ENCODE results near the gene RAF1. TPM values are rescaled to one million over a fixed set of nuclear protein-coding genes. Genes with fewer than 3 reads are reported as not detected.

Gene RAF1
- total RNA-seq, 1 donor from 2014 or later = 85.0 TPM

DNA sequence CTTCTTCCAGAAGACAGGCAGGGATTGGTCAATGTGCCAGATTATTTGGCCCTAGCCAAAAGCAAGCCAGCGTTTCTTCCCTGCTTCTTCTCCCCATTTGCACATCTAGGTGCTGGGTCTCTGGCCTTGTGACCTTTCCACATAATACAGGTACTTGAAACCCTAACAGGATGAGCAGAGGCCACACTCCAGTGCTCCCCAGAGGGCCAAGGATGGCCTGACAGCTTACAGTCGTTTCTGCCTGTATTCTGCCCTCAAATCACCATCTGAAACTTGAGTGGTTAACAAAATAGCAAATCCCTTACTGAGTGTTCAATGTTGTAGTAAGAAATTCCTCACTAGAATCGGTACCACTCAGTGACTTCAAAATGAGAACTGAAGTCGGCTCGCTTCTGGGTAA lies 77.9 kb downstream of the RAF1 start:
- Mint-ChIP-seq H3K9me3 (ENCODE audit: low read depth) (no peaks in the 10 kb centered on the region), H3K4me1 (ENCODE audit: low read depth) (peaks cover 11% of the 10 kb centered on the region), H3K4me3 (ENCODE audit: unreplicated experiment) (no peak overlapping the region), H3K36me3 (ENCODE audit: low read depth) (peaks cover 30% of the 10 kb centered on the region), H3K27me3 (ENCODE audit: low read depth) (no peaks in the 10 kb centered on the region), H3K27ac (ENCODE audit: unreplicated experiment) (no peak overlapping the region)
- DNase-seq (ENCODE audit: low spot score) = no peak
- TF ChIP-seq, protein P1, sequence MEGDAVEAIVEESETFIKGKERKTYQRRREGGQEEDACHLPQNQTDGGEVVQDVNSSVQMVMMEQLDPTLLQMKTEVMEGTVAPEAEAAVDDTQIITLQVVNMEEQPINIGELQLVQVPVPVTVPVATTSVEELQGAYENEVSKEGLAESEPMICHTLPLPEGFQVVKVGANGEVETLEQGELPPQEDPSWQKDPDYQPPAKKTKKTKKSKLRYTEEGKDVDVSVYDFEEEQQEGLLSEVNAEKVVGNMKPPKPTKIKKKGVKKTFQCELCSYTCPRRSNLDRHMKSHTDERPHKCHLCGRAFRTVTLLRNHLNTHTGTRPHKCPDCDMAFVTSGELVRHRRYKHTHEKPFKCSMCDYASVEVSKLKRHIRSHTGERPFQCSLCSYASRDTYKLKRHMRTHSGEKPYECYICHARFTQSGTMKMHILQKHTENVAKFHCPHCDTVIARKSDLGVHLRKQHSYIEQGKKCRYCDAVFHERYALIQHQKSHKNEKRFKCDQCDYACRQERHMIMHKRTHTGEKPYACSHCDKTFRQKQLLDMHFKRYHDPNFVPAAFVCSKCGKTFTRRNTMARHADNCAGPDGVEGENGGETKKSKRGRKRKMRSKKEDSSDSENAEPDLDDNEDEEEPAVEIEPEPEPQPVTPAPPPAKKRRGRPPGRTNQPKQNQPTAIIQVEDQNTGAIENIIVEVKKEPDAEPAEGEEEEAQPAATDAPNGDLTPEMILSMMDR (IDR thresholded peaks at IDR 0.05) = no peak

DNA sequence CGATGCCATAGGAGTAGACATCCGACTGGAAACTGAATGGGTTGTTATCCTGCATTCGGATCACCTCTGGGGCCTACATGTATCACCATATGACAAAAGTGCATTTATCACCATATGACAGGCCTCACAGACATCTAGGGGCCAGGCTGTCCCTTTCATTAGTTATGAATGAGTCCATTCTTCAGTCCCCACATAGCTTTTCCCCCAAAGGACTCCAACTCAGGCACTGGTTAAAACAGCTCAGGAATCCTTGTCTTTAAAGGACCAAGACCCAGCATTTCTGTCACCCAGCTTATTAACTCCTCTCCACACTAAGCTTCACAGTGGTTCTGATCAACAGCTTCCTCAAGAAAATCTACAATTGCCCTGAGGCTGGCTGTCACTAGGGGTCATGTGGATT lies 78.7 kb downstream of the RAF1 start:
- TF ChIP-seq, protein P1 (IDR thresholded peaks at IDR 0.05) = no peak
- no peak overlapping the region for H3K4me3 Mint-ChIP-seq (ENCODE audit: unreplicated experiment)
- H3K9me3 Mint-ChIP-seq (ENCODE audit: low read depth) = no peaks in the 10 kb centered on the region
- DNase-seq (ENCODE audit: low spot score) = no peak
- H3K4me1 Mint-ChIP-seq (ENCODE audit: low read depth) = peaks cover 11% of the 10 kb centered on the region
- no peaks in the 10 kb centered on the region for H3K27me3 Mint-ChIP-seq (ENCODE audit: low read depth)
- H3K27ac Mint-ChIP-seq (ENCODE audit: unreplicated experiment) = peak overlapping the region; percentile 74
- peaks cover 30% of the 10 kb centered on the region for H3K36me3 Mint-ChIP-seq (ENCODE audit: low read depth)

DNA sequence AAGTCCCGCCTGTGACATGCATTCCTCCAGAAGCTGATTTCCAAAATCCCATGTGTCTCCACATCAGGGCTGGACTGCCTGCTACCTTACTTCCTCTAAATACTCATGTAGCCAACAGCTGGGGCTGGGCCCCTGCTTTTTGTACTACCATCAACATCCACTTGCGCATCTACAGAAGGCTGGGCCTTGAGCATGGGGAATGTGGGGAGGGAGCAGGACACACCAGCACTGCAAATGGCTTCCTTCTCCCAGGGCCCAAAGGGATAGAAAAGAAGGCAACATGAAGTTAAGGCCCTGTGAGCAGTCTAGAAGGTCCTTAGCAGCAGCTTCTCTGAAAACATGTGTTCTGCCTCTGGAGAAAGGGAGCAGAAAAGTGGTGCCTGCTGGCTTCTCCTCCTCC lies 79.8 kb downstream of the RAF1 start:
- H3K4me1 Mint-ChIP-seq (ENCODE audit: low read depth) = peaks cover 15% of the 10 kb centered on the region
- no peaks in the 10 kb centered on the region for H3K27me3 Mint-ChIP-seq (ENCODE audit: low read depth)
- no peaks in the 10 kb centered on the region for H3K9me3 Mint-ChIP-seq (ENCODE audit: low read depth)
- H3K4me3 Mint-ChIP-seq (ENCODE audit: unreplicated experiment) = no peak overlapping the region
- no peak for DNase-seq (ENCODE audit: low spot score)
- H3K36me3 Mint-ChIP-seq (ENCODE audit: low read depth) = peaks cover 29% of the 10 kb centered on the region
- TF ChIP-seq, protein P1 (IDR thresholded peaks at IDR 0.05) = no peak
- H3K27ac Mint-ChIP-seq (ENCODE audit: unreplicated experiment) = no peak overlapping the region

DNA sequence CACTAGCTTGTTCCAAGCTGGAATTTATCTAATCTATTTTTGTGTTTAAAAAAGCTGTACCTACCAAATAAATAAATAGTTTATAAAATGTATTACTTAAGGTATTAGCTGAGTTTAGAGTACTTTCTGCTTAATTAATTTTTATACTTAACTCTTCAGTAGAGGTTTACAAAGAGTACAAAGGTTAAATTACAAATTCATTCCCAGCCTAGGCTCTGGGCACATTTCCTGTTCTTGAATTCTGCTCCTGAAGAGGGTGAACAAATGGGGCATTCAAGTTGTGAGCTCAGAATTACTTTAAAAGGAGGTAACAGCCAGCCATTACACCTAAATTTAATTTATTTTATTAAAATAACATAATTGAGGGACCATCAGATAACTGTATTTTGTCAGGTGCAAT lies 80.6 kb downstream of the RAF1 start:
- no peaks in the 10 kb centered on the region for H3K27me3 Mint-ChIP-seq (ENCODE audit: low read depth)
- no peak for DNase-seq (ENCODE audit: low spot score)
- H3K9me3 Mint-ChIP-seq (ENCODE audit: low read depth) = no peaks in the 10 kb centered on the region
- H3K4me1 Mint-ChIP-seq (ENCODE audit: low read depth) = peaks cover 8% of the 10 kb centered on the region
- TF ChIP-seq, protein P1 (IDR thresholded peaks at IDR 0.05) = no peak
- no peak overlapping the region for H3K27ac Mint-ChIP-seq (ENCODE audit: unreplicated experiment)
- no peak overlapping the region for H3K4me3 Mint-ChIP-seq (ENCODE audit: unreplicated experiment)
- peaks cover 26% of the 10 kb centered on the region for H3K36me3 Mint-ChIP-seq (ENCODE audit: low read depth)

DNA sequence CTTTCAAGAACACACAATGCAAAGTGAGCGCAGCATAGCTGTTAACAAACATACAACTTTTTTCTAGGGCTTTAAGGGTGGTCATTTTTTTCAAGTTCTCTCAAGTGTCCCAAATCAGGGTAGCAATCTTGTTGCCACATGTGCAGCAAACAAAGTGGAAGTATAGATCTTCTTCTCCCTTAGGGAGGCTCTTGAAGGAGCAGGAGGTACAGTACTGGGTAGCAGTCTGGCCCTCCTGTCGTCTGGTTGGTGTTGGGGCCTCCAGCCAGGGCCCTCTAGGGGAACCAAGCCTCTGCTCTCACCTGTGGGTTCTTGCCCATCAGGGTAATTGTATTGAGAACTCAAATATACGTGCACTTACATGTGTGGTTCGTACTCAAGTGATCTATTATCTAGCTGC lies 81.2 kb downstream of the RAF1 start:
- H3K27ac Mint-ChIP-seq (ENCODE audit: unreplicated experiment) = no peak overlapping the region
- no peak overlapping the region for H3K4me3 Mint-ChIP-seq (ENCODE audit: unreplicated experiment)

More for the DNA sequence above, 81.2 kb downstream of the RAF1 start:
- DNase-seq (ENCODE audit: low spot score) = no peak
- Mint-ChIP-seq H3K4me1 (ENCODE audit: low read depth) (peaks cover 4% of the 10 kb centered on the region), H3K27me3 (ENCODE audit: low read depth) (no peaks in the 10 kb centered on the region), H3K9me3 (ENCODE audit: low read depth) (no peaks in the 10 kb centered on the region), H3K36me3 (ENCODE audit: low read depth) (peaks cover 26% of the 10 kb centered on the region)
- TF ChIP-seq, protein P1 (IDR thresholded peaks at IDR 0.05) = no peak
